Loucy (cell line): ENCODE results near the gene ATP8A2.

Source experiments
- H2AFZ ChIP-seq: fragments of 200-600 bp; sonication (generic); 2 replicates; pipeline ENCODE4 v1.6.0; 2016; ENCODE audit warnings: antibody characterized with exemption, mild to moderate bottlenecking, low read length, moderate library complexity
- H3F3A ChIP-seq: fragments of 200-600 bp; 2 replicates; pipeline ENCODE4 v1.6.0; 2016; ENCODE audit warnings: antibody characterized with exemption, low read depth, mild to moderate bottlenecking
- H3K27me3 ChIP-seq: fragments of 200-600 bp; sonication (generic); 2 replicates; pipeline ENCODE4 v1.6.1; 2014; ENCODE audit warnings: low read length, mild to moderate bottlenecking; ENCODE audit not compliant: insufficient read depth, poor library complexity, severe bottlenecking
- H3K36me3 ChIP-seq: fragments of 200-600 bp; sonication (generic); 2 replicates; pipeline ENCODE4 v1.6.1; 2016; ENCODE audit warnings: low read length; ENCODE audit not compliant: insufficient read depth
- H3K4me1 ChIP-seq: fragments of 200-600 bp; sonication (generic); 2 replicates; pipeline ENCODE4 v1.5.1; 2014; ENCODE audit warnings: low read length, mild to moderate bottlenecking; ENCODE audit not compliant: insufficient read depth, poor library complexity, severe bottlenecking
- H3K4me2 ChIP-seq: fragments of 200-600 bp; sonication (generic); 2 replicates; pipeline ENCODE4 v1.6.0; 2014; ENCODE audit warnings: antibody characterized with exemption, low read length, low read depth, mild to moderate bottlenecking; ENCODE audit not compliant: poor library complexity, severe bottlenecking
- H3K4me3 ChIP-seq: fragments of 200-600 bp; sonication (generic); 2 replicates; pipeline ENCODE4 v1.5.1; 2014; ENCODE audit warnings: low read length, mild to moderate bottlenecking, mixed read lengths; ENCODE audit not compliant: poor library complexity, severe bottlenecking
- H3K79me2 ChIP-seq: fragments of 200-600 bp; sonication (generic); 2 replicates; pipeline ENCODE4 v1.6.1; 2014; ENCODE audit warnings: low read length; ENCODE audit not compliant: insufficient read depth
- H3K9ac ChIP-seq: fragments of 200-600 bp; sonication (generic); 2 replicates; pipeline ENCODE4 v1.6.0; 2014; ENCODE audit warnings: mild to moderate bottlenecking, low read depth, low read length, moderate library complexity; ENCODE audit not compliant: poor library complexity, severe bottlenecking
- H3K9me2 ChIP-seq: fragments of 200-600 bp; sonication (generic); replicated peaks from 2 replicates; pipeline ENCODE4 v1.6.1; 2016; ENCODE audit warnings: low read depth, low read length, mixed read lengths
- H3K9me3 ChIP-seq: fragments of 200-600 bp; sonication (generic); 2 replicates; pipeline ENCODE4 v1.6.1; 2014; ENCODE audit warnings: mild to moderate bottlenecking, antibody characterized with exemption, low read length, low read depth; ENCODE audit not compliant: insufficient read depth
- H4K20me1 ChIP-seq: fragments of 200-600 bp; sonication (generic); 2 replicates; pipeline ENCODE4 v1.6.0; 2014; ENCODE audit warnings: antibody characterized with exemption, low read length, mild to moderate bottlenecking; ENCODE audit not compliant: insufficient read depth, poor library complexity, severe bottlenecking
- EZH2phosphoT487 ChIP-seq: fragments of 200-600 bp; IDR thresholded peaks from 2 replicates; pipeline ENCODE4 v1.6.1; 2018; ENCODE audit warnings: antibody characterized with exemption, mild to moderate bottlenecking, moderate library complexity, borderline replicate concordance
- TF ChIP-seq, protein P1 (sequence below): fragments of 200-600 bp; sonication (generic); conservative IDR thresholded peaks from 2 replicates; pipeline ENCODE4 v1.5.1; 2014; ENCODE audit warnings: mild to moderate bottlenecking, antibody characterized with exemption, low read length

Gene ATP8A2

DNA sequence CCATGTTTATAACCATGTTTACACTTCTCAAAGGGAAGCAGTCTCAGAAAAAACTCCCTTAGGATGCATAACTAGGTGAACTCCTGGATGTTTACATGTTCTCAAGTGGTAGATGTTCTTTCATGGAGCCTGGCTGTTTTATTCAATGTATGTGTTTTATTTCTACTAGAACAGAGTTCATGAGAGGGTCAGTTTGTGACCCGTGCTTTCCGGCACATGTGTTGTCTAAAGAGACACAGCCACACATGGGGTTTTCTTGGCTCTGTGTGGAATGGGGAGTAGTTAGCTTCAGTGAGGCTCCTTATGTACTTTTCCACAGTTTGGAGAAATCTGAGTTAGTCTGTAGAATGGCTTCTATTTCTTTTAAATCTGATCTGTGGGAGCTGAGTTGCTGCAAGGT lies 60.9 kb downstream of the ATP8A2 start:
- no peaks in the 10 kb centered on the region for H3K9me2 ChIP-seq
- H3K79me2 ChIP-seq, result no peaks in the 10 kb centered on the region
- no peaks in the 10 kb centered on the region for H3K36me3 ChIP-seq
- H3F3A ChIP-seq, result no peaks in the 10 kb centered on the region
- H2AFZ ChIP-seq, result no peak overlapping the region
- H3K27me3 ChIP-seq, result no peaks in the 10 kb centered on the region
- no peak overlapping the region for H3K4me3 ChIP-seq
- no peak overlapping the region for H3K4me2 ChIP-seq
- H3K4me1 ChIP-seq, result no peaks in the 10 kb centered on the region
- TF ChIP-seq, protein P1, sequence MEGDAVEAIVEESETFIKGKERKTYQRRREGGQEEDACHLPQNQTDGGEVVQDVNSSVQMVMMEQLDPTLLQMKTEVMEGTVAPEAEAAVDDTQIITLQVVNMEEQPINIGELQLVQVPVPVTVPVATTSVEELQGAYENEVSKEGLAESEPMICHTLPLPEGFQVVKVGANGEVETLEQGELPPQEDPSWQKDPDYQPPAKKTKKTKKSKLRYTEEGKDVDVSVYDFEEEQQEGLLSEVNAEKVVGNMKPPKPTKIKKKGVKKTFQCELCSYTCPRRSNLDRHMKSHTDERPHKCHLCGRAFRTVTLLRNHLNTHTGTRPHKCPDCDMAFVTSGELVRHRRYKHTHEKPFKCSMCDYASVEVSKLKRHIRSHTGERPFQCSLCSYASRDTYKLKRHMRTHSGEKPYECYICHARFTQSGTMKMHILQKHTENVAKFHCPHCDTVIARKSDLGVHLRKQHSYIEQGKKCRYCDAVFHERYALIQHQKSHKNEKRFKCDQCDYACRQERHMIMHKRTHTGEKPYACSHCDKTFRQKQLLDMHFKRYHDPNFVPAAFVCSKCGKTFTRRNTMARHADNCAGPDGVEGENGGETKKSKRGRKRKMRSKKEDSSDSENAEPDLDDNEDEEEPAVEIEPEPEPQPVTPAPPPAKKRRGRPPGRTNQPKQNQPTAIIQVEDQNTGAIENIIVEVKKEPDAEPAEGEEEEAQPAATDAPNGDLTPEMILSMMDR, result no peak
- TF ChIP-seq EZH2phosphoT487, result no peak
- H3K9ac ChIP-seq, result no peak overlapping the region
- H4K20me1 ChIP-seq, result no peaks in the 10 kb centered on the region
- no peaks in the 10 kb centered on the region for H3K9me3 ChIP-seq

DNA sequence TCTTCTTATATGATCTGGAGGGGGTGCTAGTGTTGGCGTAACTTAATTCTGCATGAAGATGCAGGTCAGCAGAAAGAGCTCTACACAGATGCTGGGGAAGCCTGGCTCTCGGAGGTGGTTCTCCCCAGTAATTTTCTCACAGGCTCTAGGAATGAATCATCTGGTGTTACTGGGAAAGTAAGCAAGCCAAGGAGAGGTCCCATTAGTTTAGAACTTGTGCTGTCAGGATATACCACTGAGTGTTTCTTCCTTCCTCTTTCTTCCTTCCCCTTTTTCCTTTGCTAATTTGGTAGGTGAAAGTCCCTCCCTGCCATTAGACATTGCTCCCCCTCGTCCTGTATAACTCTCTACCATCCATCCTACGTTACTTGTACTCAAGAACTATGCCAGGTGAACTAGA lies 68.3 kb downstream of the ATP8A2 start:
- H4K20me1 ChIP-seq, result no peaks in the 10 kb centered on the region
- H3K4me1 ChIP-seq, result no peaks in the 10 kb centered on the region
- no peaks in the 10 kb centered on the region for H3K27me3 ChIP-seq
- H3K9me2 ChIP-seq, result no peaks in the 10 kb centered on the region
- H3K79me2 ChIP-seq, result no peaks in the 10 kb centered on the region
- no peak overlapping the region for H2AFZ ChIP-seq
- TF ChIP-seq, protein P1, result no peak
- no peak for TF ChIP-seq EZH2phosphoT487
- no peak overlapping the region for H3K4me2 ChIP-seq
- H3K9ac ChIP-seq, result no peak overlapping the region
- H3K9me3 ChIP-seq, result no peaks in the 10 kb centered on the region
- H3F3A ChIP-seq, result no peaks in the 10 kb centered on the region
- H3K4me3 ChIP-seq, result no peak overlapping the region
- no peaks in the 10 kb centered on the region for H3K36me3 ChIP-seq

DNA sequence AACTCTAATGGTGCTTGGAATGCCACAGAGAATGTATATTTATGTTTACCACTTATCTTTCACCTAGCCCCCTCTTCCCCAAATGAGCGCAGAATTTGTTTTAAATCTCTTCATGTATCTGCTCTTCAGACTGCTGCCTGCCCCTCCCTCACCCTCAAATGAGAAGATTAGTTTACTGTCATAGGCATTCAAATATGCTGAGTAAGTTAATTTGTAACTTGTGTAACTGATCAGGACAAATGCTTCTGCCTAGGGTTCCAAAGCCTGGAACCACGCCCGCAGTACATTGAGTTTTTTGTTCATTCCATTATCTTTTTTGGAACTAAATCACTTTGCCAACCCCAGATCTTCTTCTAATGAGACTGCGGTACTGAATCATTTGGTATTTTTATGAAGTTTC lies 74.5 kb downstream of the ATP8A2 start:
- H3K4me1 ChIP-seq, result no peaks in the 10 kb centered on the region
- no peak for TF ChIP-seq EZH2phosphoT487
- TF ChIP-seq, protein P1, result no peak
- no peaks in the 10 kb centered on the region for H3K27me3 ChIP-seq
- no peak overlapping the region for H2AFZ ChIP-seq
- no peak overlapping the region for H3K4me2 ChIP-seq
- no peaks in the 10 kb centered on the region for H4K20me1 ChIP-seq
- H3K79me2 ChIP-seq, result no peaks in the 10 kb centered on the region
- no peak overlapping the region for H3K9ac ChIP-seq
- no peaks in the 10 kb centered on the region for H3K36me3 ChIP-seq
- H3K9me2 ChIP-seq, result no peaks in the 10 kb centered on the region
- H3K4me3 ChIP-seq, result no peak overlapping the region
- H3F3A ChIP-seq, result no peaks in the 10 kb centered on the region
- no peaks in the 10 kb centered on the region for H3K9me3 ChIP-seq
